ENCODE data around the gene STK11IP. TPM values are rescaled to one million over a fixed set of nuclear protein-coding genes. Genes with fewer than 3 reads are reported as not detected.
A peak's percentile ranks its signal among the peaks of the same experiment; 100 is the strongest.

Gene STK11IP
- total and polyA plus RNA-seq, 9 of the 15 experiments (the other 6 are each of a cell fraction or from before 2014, with no cell fraction given): 0.52 to 21.7 (median 5.6) TPM

DNA sequence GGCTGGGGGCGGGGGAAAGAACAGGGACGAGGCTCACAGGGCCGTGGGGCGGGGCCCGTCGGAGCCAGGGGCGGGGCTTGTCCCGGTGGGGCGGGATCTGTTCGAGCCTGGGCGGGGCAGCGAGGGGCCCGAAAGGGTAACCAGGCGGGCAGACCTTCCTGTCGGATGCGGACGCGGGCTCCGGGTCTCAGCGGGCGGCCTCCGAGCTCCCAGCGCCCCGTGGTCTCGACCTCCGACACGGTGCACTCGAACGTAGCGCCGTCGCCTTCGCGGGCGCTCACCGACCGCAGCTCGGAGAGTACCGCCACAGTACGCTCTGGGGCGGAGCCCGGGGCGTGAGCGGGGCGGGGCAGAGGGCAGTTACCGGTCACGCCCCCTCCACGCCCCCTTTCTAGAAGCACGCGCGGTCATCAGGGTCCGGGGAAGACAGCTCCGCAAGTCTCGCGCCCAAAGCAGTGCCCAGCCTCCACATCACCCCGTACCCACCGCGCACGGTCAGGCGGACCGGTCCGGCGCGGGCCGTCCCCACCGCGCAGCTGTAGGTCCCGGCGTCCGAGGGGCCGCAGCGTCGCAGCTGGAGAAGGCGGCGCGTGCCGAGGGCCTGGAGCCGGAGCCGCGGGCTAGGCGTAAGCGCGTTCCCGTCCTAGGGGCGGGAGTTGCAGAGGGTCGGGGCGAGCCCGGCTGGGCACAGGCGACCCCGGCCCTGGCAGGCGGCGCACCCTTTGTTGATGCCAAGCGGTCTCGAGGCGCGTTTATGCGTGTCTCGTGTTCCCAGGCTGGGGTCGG, 45.1 kb upstream of the STK11IP start (continued):
- TF ChIP-seq, protein P1, sequence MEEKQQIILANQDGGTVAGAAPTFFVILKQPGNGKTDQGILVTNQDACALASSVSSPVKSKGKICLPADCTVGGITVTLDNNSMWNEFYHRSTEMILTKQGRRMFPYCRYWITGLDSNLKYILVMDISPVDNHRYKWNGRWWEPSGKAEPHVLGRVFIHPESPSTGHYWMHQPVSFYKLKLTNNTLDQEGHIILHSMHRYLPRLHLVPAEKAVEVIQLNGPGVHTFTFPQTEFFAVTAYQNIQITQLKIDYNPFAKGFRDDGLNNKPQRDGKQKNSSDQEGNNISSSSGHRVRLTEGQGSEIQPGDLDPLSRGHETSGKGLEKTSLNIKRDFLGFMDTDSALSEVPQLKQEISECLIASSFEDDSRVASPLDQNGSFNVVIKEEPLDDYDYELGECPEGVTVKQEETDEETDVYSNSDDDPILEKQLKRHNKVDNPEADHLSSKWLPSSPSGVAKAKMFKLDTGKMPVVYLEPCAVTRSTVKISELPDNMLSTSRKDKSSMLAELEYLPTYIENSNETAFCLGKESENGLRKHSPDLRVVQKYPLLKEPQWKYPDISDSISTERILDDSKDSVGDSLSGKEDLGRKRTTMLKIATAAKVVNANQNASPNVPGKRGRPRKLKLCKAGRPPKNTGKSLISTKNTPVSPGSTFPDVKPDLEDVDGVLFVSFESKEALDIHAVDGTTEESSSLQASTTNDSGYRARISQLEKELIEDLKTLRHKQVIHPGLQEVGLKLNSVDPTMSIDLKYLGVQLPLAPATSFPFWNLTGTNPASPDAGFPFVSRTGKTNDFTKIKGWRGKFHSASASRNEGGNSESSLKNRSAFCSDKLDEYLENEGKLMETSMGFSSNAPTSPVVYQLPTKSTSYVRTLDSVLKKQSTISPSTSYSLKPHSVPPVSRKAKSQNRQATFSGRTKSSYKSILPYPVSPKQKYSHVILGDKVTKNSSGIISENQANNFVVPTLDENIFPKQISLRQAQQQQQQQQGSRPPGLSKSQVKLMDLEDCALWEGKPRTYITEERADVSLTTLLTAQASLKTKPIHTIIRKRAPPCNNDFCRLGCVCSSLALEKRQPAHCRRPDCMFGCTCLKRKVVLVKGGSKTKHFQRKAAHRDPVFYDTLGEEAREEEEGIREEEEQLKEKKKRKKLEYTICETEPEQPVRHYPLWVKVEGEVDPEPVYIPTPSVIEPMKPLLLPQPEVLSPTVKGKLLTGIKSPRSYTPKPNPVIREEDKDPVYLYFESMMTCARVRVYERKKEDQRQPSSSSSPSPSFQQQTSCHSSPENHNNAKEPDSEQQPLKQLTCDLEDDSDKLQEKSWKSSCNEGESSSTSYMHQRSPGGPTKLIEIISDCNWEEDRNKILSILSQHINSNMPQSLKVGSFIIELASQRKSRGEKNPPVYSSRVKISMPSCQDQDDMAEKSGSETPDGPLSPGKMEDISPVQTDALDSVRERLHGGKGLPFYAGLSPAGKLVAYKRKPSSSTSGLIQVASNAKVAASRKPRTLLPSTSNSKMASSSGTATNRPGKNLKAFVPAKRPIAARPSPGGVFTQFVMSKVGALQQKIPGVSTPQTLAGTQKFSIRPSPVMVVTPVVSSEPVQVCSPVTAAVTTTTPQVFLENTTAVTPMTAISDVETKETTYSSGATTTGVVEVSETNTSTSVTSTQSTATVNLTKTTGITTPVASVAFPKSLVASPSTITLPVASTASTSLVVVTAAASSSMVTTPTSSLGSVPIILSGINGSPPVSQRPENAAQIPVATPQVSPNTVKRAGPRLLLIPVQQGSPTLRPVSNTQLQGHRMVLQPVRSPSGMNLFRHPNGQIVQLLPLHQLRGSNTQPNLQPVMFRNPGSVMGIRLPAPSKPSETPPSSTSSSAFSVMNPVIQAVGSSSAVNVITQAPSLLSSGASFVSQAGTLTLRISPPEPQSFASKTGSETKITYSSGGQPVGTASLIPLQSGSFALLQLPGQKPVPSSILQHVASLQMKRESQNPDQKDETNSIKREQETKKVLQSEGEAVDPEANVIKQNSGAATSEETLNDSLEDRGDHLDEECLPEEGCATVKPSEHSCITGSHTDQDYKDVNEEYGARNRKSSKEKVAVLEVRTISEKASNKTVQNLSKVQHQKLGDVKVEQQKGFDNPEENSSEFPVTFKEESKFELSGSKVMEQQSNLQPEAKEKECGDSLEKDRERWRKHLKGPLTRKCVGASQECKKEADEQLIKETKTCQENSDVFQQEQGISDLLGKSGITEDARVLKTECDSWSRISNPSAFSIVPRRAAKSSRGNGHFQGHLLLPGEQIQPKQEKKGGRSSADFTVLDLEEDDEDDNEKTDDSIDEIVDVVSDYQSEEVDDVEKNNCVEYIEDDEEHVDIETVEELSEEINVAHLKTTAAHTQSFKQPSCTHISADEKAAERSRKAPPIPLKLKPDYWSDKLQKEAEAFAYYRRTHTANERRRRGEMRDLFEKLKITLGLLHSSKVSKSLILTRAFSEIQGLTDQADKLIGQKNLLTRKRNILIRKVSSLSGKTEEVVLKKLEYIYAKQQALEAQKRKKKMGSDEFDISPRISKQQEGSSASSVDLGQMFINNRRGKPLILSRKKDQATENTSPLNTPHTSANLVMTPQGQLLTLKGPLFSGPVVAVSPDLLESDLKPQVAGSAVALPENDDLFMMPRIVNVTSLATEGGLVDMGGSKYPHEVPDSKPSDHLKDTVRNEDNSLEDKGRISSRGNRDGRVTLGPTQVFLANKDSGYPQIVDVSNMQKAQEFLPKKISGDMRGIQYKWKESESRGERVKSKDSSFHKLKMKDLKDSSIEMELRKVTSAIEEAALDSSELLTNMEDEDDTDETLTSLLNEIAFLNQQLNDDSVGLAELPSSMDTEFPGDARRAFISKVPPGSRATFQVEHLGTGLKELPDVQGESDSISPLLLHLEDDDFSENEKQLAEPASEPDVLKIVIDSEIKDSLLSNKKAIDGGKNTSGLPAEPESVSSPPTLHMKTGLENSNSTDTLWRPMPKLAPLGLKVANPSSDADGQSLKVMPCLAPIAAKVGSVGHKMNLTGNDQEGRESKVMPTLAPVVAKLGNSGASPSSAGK (IDR thresholded peaks at IDR 0.05): peak; percentile 72
- peak; percentile 91 for TF ChIP-seq L3MBTL2 (IDR thresholded peaks at IDR 0.05)
- TF ChIP-seq, protein P2, sequence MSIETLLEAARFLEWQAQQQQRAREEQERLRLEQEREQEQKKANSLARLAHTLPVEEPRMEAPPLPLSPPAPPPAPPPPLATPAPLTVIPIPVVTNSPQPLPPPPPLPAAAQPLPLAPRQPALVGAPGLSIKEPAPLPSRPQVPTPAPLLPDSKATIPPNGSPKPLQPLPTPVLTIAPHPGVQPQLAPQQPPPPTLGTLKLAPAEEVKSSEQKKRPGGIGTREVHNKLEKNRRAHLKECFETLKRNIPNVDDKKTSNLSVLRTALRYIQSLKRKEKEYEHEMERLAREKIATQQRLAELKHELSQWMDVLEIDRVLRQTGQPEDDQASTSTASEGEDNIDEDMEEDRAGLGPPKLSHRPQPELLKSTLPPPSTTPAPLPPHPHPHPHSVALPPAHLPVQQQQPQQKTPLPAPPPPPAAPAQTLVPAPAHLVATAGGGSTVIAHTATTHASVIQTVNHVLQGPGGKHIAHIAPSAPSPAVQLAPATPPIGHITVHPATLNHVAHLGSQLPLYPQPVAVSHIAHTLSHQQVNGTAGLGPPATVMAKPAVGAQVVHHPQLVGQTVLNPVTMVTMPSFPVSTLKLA (conservative IDR thresholded peaks at IDR 0.05): peak; percentile 49 to 85; a peak in 3 of 4 replicates
- TF ChIP-seq BHLHE40 (IDR thresholded peaks at IDR 0.05; ENCODE audit: low read length): peak; percentile 50; the same call in 1 of the 2 replicates
- TF ChIP-seq ATF7 (IDR thresholded peaks at IDR 0.05): 0 out of 2 replicates have a peak, but pooled peaks have one; percentile 12
- TF ChIP-seq, protein P3, sequence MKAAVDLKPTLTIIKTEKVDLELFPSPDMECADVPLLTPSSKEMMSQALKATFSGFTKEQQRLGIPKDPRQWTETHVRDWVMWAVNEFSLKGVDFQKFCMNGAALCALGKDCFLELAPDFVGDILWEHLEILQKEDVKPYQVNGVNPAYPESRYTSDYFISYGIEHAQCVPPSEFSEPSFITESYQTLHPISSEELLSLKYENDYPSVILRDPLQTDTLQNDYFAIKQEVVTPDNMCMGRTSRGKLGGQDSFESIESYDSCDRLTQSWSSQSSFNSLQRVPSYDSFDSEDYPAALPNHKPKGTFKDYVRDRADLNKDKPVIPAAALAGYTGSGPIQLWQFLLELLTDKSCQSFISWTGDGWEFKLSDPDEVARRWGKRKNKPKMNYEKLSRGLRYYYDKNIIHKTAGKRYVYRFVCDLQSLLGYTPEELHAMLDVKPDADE (conservative IDR thresholded peaks at IDR 0.05; ENCODE audit: control insufficient read depth, low read depth, low read length): peak; percentile 30; the same call in 1 of the 2 replicates
- peak; percentile 75 for TF ChIP-seq SAP30 (IDR thresholded peaks at IDR 0.05; ENCODE audit: borderline replicate concordance, insufficient read depth, low read depth, low read length, poor library complexity, severe bottlenecking)
- no peak for TF ChIP-seq ID3 (CRISPR knock-in tag; IDR thresholded peaks at IDR 0.05)
- 0 out of 2 replicates have a peak, but pooled peaks have one; percentile 45 for TF ChIP-seq ID3 (tag; IDR thresholded peaks at IDR 0.05)
- TF ChIP-seq DDX20 (tag; IDR thresholded peaks at IDR 0.05; ENCODE audit: low read depth): no peak

All from K562 (cell line).